WTC11 (cell line): ENCODE results near the gene CARD19.

Source experiments
- ATF1 ChIP-seq: sonication (generic); formaldehyde crosslinking; IDR thresholded peaks from 2 replicates; pipeline ENCODE4 v1.8.1; 2023; ENCODE audit warnings: mild to moderate bottlenecking, moderate library complexity, missing genetic modification reagents
- CREB1 ChIP-seq: sonication (generic); formaldehyde crosslinking; IDR thresholded peaks from 2 replicates; pipeline ENCODE4 v1.8.0; 2023; ENCODE audit warnings: mild to moderate bottlenecking, missing genetic modification reagents
- FOXP1 ChIP-seq: sonication (generic); formaldehyde crosslinking; IDR thresholded peaks from 2 replicates; pipeline ENCODE4 v1.8.0; 2022; ENCODE audit warnings: missing genetic modification reagents, mild to moderate bottlenecking, moderate library complexity, borderline replicate concordance
- HMGA2 ChIP-seq: fragments of 250-450 bp; sonication (Bioruptor Pico); IDR thresholded peaks from 2 replicates; pipeline ENCODE4 v1.4.0; 2021; ENCODE audit warnings: mild to moderate bottlenecking, moderate library complexity
- JUN ChIP-seq: sonication (generic); formaldehyde crosslinking; IDR thresholded peaks from 2 replicates; pipeline ENCODE4 v1.8.0; 2023; ENCODE audit warnings: mild to moderate bottlenecking, missing genetic modification reagents
- PRDM15 ChIP-seq: sonication (generic); formaldehyde crosslinking; IDR thresholded peaks from 2 replicates; pipeline ENCODE4 v1.8.0; 2022; ENCODE audit warnings: missing genetic modification reagents
- SMAD3 ChIP-seq: sonication (generic); formaldehyde crosslinking; IDR thresholded peaks from 2 replicates; pipeline ENCODE4 v1.8.0; 2022; ENCODE audit warnings: missing genetic modification reagents, mild to moderate bottlenecking, borderline replicate concordance
- SP1 ChIP-seq: sonication (generic); formaldehyde crosslinking; conservative IDR thresholded peaks from 2 replicates; pipeline ENCODE4 v1.8.1; 2022; ENCODE audit warnings: missing genetic modification reagents
- TCF7 ChIP-seq: sonication (generic); formaldehyde crosslinking; IDR thresholded peaks from 2 replicates; pipeline ENCODE4 v1.8.0; 2022; ENCODE audit warnings: mild to moderate bottlenecking, low read depth, missing genetic modification reagents, moderate library complexity
- USF2 ChIP-seq: sonication (generic); formaldehyde crosslinking; IDR thresholded peaks from 2 replicates; pipeline ENCODE4 v1.8.1; 2023; ENCODE audit warnings: mild to moderate bottlenecking, missing genetic modification reagents, moderate library complexity
- ZNF121 ChIP-seq: sonication (generic); formaldehyde crosslinking; IDR thresholded peaks from 2 replicates; pipeline ENCODE4 v1.8.0; 2023; ENCODE audit warnings: missing genetic modification reagents
- TF ChIP-seq, protein P1 (sequence below): fragments of 200-600 bp; IDR thresholded peaks from 2 replicates; pipeline ENCODE4 v1.8.0; 2022; ENCODE audit warnings: antibody characterized with exemption
- TF ChIP-seq, protein P2 (sequence below): sonication (generic); formaldehyde crosslinking; IDR thresholded peaks from 2 replicates; pipeline ENCODE4 v1.8.0; 2023; ENCODE audit warnings: mild to moderate bottlenecking, missing genetic modification reagents
- TF ChIP-seq, protein P3 (sequence below): sonication (generic); formaldehyde crosslinking; IDR thresholded peaks from 2 replicates; pipeline ENCODE4 v1.8.1; 2022; ENCODE audit warnings: mild to moderate bottlenecking, moderate library complexity, missing genetic modification reagents

DNA sequence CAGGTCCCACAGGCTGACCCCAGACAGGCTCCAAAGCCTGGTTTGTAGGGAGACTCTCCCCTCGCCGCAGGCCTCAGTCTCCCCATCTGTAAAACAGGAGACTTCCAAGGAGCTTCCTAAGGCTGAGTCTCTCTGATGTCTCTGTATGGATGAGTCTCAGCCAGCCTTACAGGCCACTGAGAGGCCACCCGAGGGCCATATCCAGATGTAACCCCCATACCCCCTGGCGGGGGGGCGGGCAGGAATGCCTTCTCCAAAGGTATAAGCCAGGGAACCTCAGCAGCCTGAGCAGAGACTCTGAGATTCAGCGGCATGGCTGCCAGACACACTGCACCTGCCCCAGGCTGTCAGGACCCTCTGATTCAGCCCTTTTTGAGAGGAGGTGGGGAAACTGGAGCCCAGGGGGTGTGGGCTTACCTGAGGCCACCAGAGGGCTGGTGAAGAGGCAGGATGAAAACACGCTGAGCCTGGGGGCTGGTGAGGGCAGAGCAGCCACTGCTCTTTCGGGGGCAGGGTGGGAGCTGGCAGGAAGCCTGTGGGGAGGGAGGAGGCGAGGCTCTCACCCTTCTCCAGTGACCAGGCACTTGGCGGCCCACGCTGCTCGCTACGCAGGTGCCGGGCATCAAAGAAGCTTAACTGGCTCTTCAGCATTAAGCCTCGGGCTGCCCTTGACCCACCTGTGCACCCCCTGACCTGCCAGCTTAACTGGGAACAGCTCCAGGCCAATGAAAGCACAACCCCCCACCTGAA is 43.1 kb upstream of the CARD19 start:
- TF ChIP-seq HMGA2 (CRISPR knock-in tag) (no peak), TCF7 (CRISPR knock-in tag) (no peak), CREB1 (CRISPR knock-in tag) (no peak), USF2 (CRISPR knock-in tag) (no peak), ATF1 (CRISPR knock-in tag) (no peak), FOXP1 (CRISPR knock-in tag) (no peak), JUN (CRISPR knock-in tag) (no peak), SMAD3 (CRISPR knock-in tag) (no peak), ZNF121 (CRISPR knock-in tag) (no peak), SP1 (CRISPR knock-in tag) (no peak), PRDM15 (CRISPR knock-in tag) (no peak)
- TF ChIP-seq, protein P1, sequence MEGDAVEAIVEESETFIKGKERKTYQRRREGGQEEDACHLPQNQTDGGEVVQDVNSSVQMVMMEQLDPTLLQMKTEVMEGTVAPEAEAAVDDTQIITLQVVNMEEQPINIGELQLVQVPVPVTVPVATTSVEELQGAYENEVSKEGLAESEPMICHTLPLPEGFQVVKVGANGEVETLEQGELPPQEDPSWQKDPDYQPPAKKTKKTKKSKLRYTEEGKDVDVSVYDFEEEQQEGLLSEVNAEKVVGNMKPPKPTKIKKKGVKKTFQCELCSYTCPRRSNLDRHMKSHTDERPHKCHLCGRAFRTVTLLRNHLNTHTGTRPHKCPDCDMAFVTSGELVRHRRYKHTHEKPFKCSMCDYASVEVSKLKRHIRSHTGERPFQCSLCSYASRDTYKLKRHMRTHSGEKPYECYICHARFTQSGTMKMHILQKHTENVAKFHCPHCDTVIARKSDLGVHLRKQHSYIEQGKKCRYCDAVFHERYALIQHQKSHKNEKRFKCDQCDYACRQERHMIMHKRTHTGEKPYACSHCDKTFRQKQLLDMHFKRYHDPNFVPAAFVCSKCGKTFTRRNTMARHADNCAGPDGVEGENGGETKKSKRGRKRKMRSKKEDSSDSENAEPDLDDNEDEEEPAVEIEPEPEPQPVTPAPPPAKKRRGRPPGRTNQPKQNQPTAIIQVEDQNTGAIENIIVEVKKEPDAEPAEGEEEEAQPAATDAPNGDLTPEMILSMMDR, result no peak
- TF ChIP-seq, protein P2, sequence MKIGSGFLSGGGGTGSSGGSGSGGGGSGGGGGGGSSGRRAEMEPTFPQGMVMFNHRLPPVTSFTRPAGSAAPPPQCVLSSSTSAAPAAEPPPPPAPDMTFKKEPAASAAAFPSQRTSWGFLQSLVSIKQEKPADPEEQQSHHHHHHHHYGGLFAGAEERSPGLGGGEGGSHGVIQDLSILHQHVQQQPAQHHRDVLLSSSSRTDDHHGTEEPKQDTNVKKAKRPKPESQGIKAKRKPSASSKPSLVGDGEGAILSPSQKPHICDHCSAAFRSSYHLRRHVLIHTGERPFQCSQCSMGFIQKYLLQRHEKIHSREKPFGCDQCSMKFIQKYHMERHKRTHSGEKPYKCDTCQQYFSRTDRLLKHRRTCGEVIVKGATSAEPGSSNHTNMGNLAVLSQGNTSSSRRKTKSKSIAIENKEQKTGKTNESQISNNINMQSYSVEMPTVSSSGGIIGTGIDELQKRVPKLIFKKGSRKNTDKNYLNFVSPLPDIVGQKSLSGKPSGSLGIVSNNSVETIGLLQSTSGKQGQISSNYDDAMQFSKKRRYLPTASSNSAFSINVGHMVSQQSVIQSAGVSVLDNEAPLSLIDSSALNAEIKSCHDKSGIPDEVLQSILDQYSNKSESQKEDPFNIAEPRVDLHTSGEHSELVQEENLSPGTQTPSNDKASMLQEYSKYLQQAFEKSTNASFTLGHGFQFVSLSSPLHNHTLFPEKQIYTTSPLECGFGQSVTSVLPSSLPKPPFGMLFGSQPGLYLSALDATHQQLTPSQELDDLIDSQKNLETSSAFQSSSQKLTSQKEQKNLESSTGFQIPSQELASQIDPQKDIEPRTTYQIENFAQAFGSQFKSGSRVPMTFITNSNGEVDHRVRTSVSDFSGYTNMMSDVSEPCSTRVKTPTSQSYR (CRISPR knock-in tag), result no peak
- TF ChIP-seq, protein P3, sequence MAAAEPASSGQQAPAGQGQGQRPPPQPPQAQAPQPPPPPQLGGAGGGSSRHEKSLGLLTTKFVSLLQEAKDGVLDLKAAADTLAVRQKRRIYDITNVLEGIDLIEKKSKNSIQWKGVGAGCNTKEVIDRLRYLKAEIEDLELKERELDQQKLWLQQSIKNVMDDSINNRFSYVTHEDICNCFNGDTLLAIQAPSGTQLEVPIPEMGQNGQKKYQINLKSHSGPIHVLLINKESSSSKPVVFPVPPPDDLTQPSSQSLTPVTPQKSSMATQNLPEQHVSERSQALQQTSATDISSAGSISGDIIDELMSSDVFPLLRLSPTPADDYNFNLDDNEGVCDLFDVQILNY (CRISPR knock-in tag), result 0 out of 2 replicates have a peak, but pooled peaks have one; percentile 14
